Smooth muscle cell (in vitro differentiated cells): Measurements from ENCODE around the gene NOP16. TPM values are rescaled to one million over a fixed set of nuclear protein-coding genes. Genes with fewer than 3 reads are reported as not detected.

ENCODE experiments used
- DNase-seq: peaks from one replicate; lab custom pipeline; 2025; ENCODE audit not compliant: unreplicated experiment; lab: John Stamatoyannopoulos, UW
- H2AFZ ChIP-seq: fragments of 200-600 bp; sonication (generic); 2 replicates; pipeline ENCODE4 v1.6.0; 2016; ENCODE audit warnings: antibody characterized with exemption, low read depth, mild to moderate bottlenecking
- H3F3A ChIP-seq: fragments of 200-600 bp; sonication (generic); 2 replicates; pipeline ENCODE4 v1.6.0; 2017; ENCODE audit warnings: antibody characterized with exemption, low read depth
- H3K27ac ChIP-seq: fragments of 200-600 bp; sonication (generic); 2 replicates; pipeline ENCODE4 v1.5.1; 2016; ENCODE audit warnings: low read depth, mild to moderate bottlenecking
- H3K27me3 ChIP-seq: fragments of 200-600 bp; sonication (generic); 2 replicates; pipeline ENCODE4 v1.6.1; 2016; ENCODE audit warnings: low read depth, mild to moderate bottlenecking
- H3K36me3 ChIP-seq: fragments of 200-600 bp; sonication (generic); 2 replicates; pipeline ENCODE4 v1.5.1; 2016; ENCODE audit warnings: low read depth
- H3K4me1 ChIP-seq: fragments of 200-600 bp; sonication (generic); 2 replicates; pipeline ENCODE4 v1.5.1; 2016; ENCODE audit warnings: low read depth
- H3K4me2 ChIP-seq: fragments of 200-600 bp; sonication (generic); 2 replicates; pipeline ENCODE4 v1.6.0; 2016; ENCODE audit warnings: mild to moderate bottlenecking
- H3K4me3 ChIP-seq: fragments of 200-600 bp; sonication (generic); 2 replicates; pipeline ENCODE4 v1.5.1; 2016; ENCODE audit warnings: mild to moderate bottlenecking
- H3K79me2 ChIP-seq: fragments of 200-600 bp; sonication (generic); 2 replicates; pipeline ENCODE4 v1.6.0; 2016; ENCODE audit warnings: low read depth, mild to moderate bottlenecking
- H3K9ac ChIP-seq: fragments of 200-600 bp; sonication (generic); 2 replicates; pipeline ENCODE4 v1.6.0; 2016; ENCODE audit warnings: low read depth
- H3K9me3 ChIP-seq: fragments of 200-600 bp; sonication (generic); replicated peaks from 2 replicates; pipeline ENCODE4 v1.5.1; 2016; ENCODE audit warnings: low read depth
- H4K20me1 ChIP-seq: fragments of 200-600 bp; sonication (generic); 2 replicates; pipeline ENCODE4 v1.6.0; 2016; ENCODE audit warnings: low read depth
- WGBS: methylation state at CpG from one replicate; pipeline ENCODE4 v1.1.7; 2016; ENCODE audit warnings: low lambda C conversion rate; 5-methylcytosine and 5-hydroxymethylcytosine counted together
- polyA plus RNA-seq: library from polyadenylated mRNA; unstranded; fragments of >200 nt; fragmentation: Nextera tagmentation; extraction: Ambion mirVana; gene quantifications from 2 replicates; pipeline ENCODE4 v1.2.1, GENCODE V29; 2016
- total RNA-seq: library from RNA; depleted of rRNA; stranded (reverse); fragments of >200 nt; gene quantifications from 2 replicates; pipeline ENCODE4 v1.2.3, GENCODE V29; 2014
- TF ChIP-seq, protein P1 (sequence below): fragments of 200-600 bp; sonication (generic); IDR thresholded peaks from 2 replicates; pipeline ENCODE4 v1.5.1; 2017; ENCODE audit warnings: borderline replicate concordance, mild to moderate bottlenecking, antibody characterized with exemption; ENCODE audit not compliant: insufficient read depth, poor library complexity, severe bottlenecking

NOP16 gene
- total and polyA plus RNA-seq, 2 experiments from 2014 or later, result 10.7 to 27.9 TPM

DNA sequence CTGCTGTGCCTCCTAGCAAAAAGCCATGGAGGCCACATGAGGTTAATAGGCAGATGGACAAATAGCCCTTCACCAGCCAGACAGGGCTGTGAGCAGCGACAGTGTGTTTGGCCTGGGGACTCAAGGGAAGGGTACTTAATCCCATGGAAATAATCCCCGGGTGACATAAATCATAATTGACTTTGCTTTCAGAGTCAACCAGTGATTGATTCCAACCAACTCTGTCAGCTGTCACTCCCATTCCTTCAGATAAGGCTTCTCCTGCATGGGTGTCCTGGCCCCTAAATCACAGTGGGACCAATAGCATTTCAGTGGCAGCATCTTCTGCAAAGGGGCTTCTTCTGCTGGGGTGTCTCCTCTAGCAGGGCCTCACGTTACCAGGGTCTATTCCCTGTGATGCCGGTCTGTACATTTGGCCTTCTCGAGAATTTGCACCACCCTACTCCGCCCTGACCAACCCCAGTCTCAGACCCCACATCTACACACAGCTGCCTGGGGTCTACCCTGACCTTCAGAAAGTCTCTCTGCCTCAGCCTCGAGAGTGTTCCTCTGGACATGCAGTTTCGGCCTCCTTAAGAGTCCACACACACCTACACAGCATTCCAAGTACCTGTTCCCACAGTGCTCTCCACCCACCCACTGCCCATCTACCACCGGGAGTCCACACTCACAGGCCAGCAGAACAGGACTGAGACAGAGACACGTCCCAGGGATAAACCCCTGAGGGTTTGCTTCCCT lies 24.3 kb upstream of the NOP16 start:
- Histone ChIP-seq H3K4me1 (no peaks in the 10 kb centered on the region), H3K4me3 (no peak overlapping the region), H4K20me1 (peaks cover 66% of the 10 kb centered on the region), H3K9me3 (no peaks in the 10 kb centered on the region), H3K36me3 (no peaks in the 10 kb centered on the region), H3K27ac (peak overlapping the region; percentile 96), H3K79me2 (peaks cover 16% of the 10 kb centered on the region), H3K4me2 (peak overlapping the region; percentile 96), H3F3A (peaks cover 9% of the 10 kb centered on the region), H2AFZ (no peak overlapping the region), H3K9ac (no peak overlapping the region), H3K27me3 (no peaks in the 10 kb centered on the region)
- TF ChIP-seq, protein P1, sequence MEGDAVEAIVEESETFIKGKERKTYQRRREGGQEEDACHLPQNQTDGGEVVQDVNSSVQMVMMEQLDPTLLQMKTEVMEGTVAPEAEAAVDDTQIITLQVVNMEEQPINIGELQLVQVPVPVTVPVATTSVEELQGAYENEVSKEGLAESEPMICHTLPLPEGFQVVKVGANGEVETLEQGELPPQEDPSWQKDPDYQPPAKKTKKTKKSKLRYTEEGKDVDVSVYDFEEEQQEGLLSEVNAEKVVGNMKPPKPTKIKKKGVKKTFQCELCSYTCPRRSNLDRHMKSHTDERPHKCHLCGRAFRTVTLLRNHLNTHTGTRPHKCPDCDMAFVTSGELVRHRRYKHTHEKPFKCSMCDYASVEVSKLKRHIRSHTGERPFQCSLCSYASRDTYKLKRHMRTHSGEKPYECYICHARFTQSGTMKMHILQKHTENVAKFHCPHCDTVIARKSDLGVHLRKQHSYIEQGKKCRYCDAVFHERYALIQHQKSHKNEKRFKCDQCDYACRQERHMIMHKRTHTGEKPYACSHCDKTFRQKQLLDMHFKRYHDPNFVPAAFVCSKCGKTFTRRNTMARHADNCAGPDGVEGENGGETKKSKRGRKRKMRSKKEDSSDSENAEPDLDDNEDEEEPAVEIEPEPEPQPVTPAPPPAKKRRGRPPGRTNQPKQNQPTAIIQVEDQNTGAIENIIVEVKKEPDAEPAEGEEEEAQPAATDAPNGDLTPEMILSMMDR, result no peak
- DNase-seq, result no peak
- WGBS, result 84% methylated on average over 10 of the region's 10 CpGs

GRCh38 chr5:176410486-176411180 lies 22.2 kb upstream of the NOP16 start:
- TF ChIP-seq, protein P1, result peak; percentile 4
- H3K9me3 ChIP-seq, result no peaks in the 10 kb centered on the region
- H3K4me1 ChIP-seq, result no peaks in the 10 kb centered on the region
- H3F3A ChIP-seq, result peaks cover 9% of the 10 kb centered on the region
- no peaks in the 10 kb centered on the region for H3K27me3 ChIP-seq
- no peak overlapping the region for H3K9ac ChIP-seq
- H3K4me3 ChIP-seq, result no peak overlapping the region
- H3K36me3 ChIP-seq, result no peaks in the 10 kb centered on the region
- H3K4me2 ChIP-seq, result no peak overlapping the region
- peak overlapping the region; percentile 31 for H3K27ac ChIP-seq
- WGBS, result 85% methylated on average over 5 of the region's 5 CpGs
- DNase-seq, result no peak
- peaks cover 85% of the 10 kb centered on the region for H4K20me1 ChIP-seq
- H3K79me2 ChIP-seq, result peaks cover 15% of the 10 kb centered on the region
- no peak overlapping the region for H2AFZ ChIP-seq

DNA sequence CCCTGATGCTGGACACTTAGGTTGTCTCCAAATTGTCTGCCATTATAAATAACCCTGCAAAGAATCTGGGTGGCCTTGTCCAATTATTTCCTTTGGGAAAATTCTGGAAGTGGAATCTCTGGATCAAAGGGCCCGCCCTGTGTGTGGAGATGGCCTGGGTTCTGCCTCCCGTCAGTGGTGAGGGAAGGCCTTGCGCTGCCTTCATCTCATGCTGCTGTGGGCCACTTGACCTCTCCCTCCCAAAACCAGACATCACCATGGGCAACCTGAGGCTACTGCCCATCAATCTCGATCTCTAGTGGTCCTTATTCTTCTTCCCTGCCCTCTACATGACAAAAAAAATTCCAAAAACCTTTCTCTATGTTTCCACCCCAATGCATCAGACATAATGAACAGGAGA lies 21.4 kb upstream of the NOP16 start:
- TF ChIP-seq, protein P1, result no peak
- Histone ChIP-seq H4K20me1 (peaks cover 80% of the 10 kb centered on the region), H3K4me1 (no peaks in the 10 kb centered on the region), H3K9ac (no peak overlapping the region), H3F3A (no peaks in the 10 kb centered on the region), H3K9me3 (no peaks in the 10 kb centered on the region), H3K79me2 (peaks cover 7% of the 10 kb centered on the region), H3K27ac (no peak overlapping the region), H3K4me3 (no peak overlapping the region), H2AFZ (no peak overlapping the region), H3K4me2 (no peak overlapping the region), H3K36me3 (no peaks in the 10 kb centered on the region), H3K27me3 (no peaks in the 10 kb centered on the region)
- no peak for DNase-seq
- WGBS, result 97% methylated on average over 4 of the region's 4 CpGs
